IMR-90 (cell line): ENCODE data around the gene CYFIP2. TPM values are rescaled to one million over a fixed set of nuclear protein-coding genes. Genes with fewer than 3 reads are reported as not detected.
A peak's percentile ranks its signal among the peaks of the same experiment; 100 is the strongest.

Experiments
- ATAC-seq: fragments of 200-7000 bp; cut with Tn5 transposase; 2 replicates; pipeline ENCODE4 v1.9.1; 2020; ENCODE audit warnings: low read depth, mild to moderate bottlenecking, moderate library complexity
- BruUV-seq: library from RNA; stranded (reverse); fragments of 400-500 nt; replicated peaks from 2 replicates; lab custom pipeline; 2021; lab: Mats Ljungman, UMichigan
- CTCF ChIA-PET: fragments of 300-600 bp; formaldehyde crosslinking; extraction: SDS; loops from one replicate; lab custom pipeline; 2021; ENCODE audit warnings: antibody characterized with exemption; lab: Yijun Ruan, JAX
- POLR2A ChIA-PET: fragments of 300-600 bp; sonication (Branson Sonifier 250); formaldehyde crosslinking; loops from one replicate; lab custom pipeline; 2022; ENCODE audit warnings: antibody characterized with exemption; ENCODE audit not compliant: unreplicated experiment; lab: Charles Lee
- DNase-seq: peaks from one replicate; pipeline ENCODE4 v3.0.0; 2013
- H2AFZ ChIP-seq: replicated peaks from 2 replicates; pipeline ENCODE3; 2013; ENCODE audit warnings: low read length, mild to moderate bottlenecking; ENCODE audit not compliant: poor library complexity
- H2AK5ac ChIP-seq: 2 replicates; pipeline ENCODE4 v1.6.1; 2013; ENCODE audit warnings: low read depth, low read length, inconsistent platforms
- H2AK9ac ChIP-seq: replicated peaks from 2 replicates; pipeline ENCODE3; 2013; ENCODE audit warnings: mild to moderate bottlenecking, low read depth, low read length, moderate library complexity; ENCODE audit not compliant: poor library complexity
- H2BK120ac ChIP-seq: 2 replicates; pipeline ENCODE4 v1.6.1; 2013; ENCODE audit warnings: low read depth, low read length, inconsistent platforms
- H2BK15ac ChIP-seq: 3 replicates; pipeline ENCODE4 v1.6.1; 2013; ENCODE audit warnings: low read depth, low read length, inconsistent platforms
- H2BK20ac ChIP-seq: 2 replicates; pipeline ENCODE4 v1.6.1; 2013; ENCODE audit warnings: low read depth, mild to moderate bottlenecking, inconsistent platforms, low read length, moderate library complexity
- H2BK5ac ChIP-seq: 2 replicates; pipeline ENCODE4 v1.6.1; 2013; ENCODE audit warnings: mild to moderate bottlenecking, low read depth, low read length, inconsistent platforms; ENCODE audit not compliant: poor library complexity, severe bottlenecking
- H3K14ac ChIP-seq: replicated peaks from 2 replicates; pipeline ENCODE4 v1.6.1; 2013; ENCODE audit warnings: low read depth, low read length, inconsistent platforms
- H3K18ac ChIP-seq: 2 replicates; pipeline ENCODE4 v1.6.1; 2013; ENCODE audit warnings: low read depth, low read length, control low read depth
- H3K23ac ChIP-seq: 2 replicates; pipeline ENCODE4 v1.6.1; 2013; ENCODE audit warnings: low read depth, low read length, inconsistent platforms
- H3K27ac ChIP-seq: 2 replicates; pipeline ENCODE4 v1.5.1; 2013; ENCODE audit warnings: mild to moderate bottlenecking, control low read depth, low read length; ENCODE audit not compliant: insufficient read depth
- H3K27me3 ChIP-seq: 2 replicates; pipeline ENCODE4 v1.6.1; 2013; ENCODE audit warnings: low read length; ENCODE audit not compliant: control insufficient read depth, insufficient read depth
- H3K36me3 ChIP-seq: 2 replicates; pipeline ENCODE4 v1.6.1; 2013; ENCODE audit warnings: low read length, mixed read lengths; ENCODE audit not compliant: control insufficient read depth, insufficient read depth
- H3K4ac ChIP-seq: 2 replicates; pipeline ENCODE4 v1.6.1; 2013; ENCODE audit warnings: low read depth, low read length, inconsistent platforms
- H3K4me1 ChIP-seq: 2 replicates; pipeline ENCODE4 v1.6.1; 2013; ENCODE audit warnings: low read length, mixed read lengths; ENCODE audit not compliant: control insufficient read depth, insufficient read depth
- H3K4me2 ChIP-seq: 2 replicates; pipeline ENCODE4 v1.6.1; 2013; ENCODE audit warnings: low read depth, mild to moderate bottlenecking, control low read depth, low read length, moderate library complexity
- H3K4me3 ChIP-seq: 2 replicates; pipeline ENCODE4 v1.5.1; 2013; ENCODE audit warnings: low read depth, mild to moderate bottlenecking, control low read depth, low read length, moderate library complexity; ENCODE audit not compliant: insufficient read depth
- H3K56ac ChIP-seq: 2 replicates; pipeline ENCODE4 v1.6.1; 2013; ENCODE audit warnings: low read length, inconsistent platforms; ENCODE audit not compliant: insufficient read depth; ENCODE audit errors: extremely low read depth
- H3K79me1 ChIP-seq, 2 experiments: 2 replicates each; pipeline ENCODE4 v1.6.1; 2013; ENCODE audit warnings: low read length in 2 of 2, inconsistent platforms in 1 of 2, low read depth in 1 of 2
- H3K9ac ChIP-seq: 2 replicates; pipeline ENCODE4 v1.6.1; 2013; ENCODE audit warnings: low read depth, low read length, control low read depth
- H3K9me1 ChIP-seq: 2 replicates; pipeline ENCODE4 v1.6.1; 2013; ENCODE audit warnings: low read length, inconsistent platforms; ENCODE audit not compliant: insufficient read depth
- H3K9me3 ChIP-seq: 2 replicates; pipeline ENCODE4 v1.6.1; 2013; ENCODE audit warnings: low read length; ENCODE audit not compliant: control insufficient read depth, insufficient read depth
- H4K20me1 ChIP-seq: 2 replicates; pipeline ENCODE4 v1.6.1; 2013; ENCODE audit warnings: low read length, inconsistent platforms; ENCODE audit not compliant: insufficient read depth
- H4K5ac ChIP-seq: 2 replicates; pipeline ENCODE4 v1.6.1; 2013; ENCODE audit warnings: mild to moderate bottlenecking, low read depth, low read length, control low read depth
- H4K8ac ChIP-seq, 2 experiments: 2 replicates each; pipeline ENCODE4 v1.6.1; 2013; ENCODE audit warnings: low read depth in 2 of 2, low read length in 2 of 2, control low read depth in 1 of 2, inconsistent platforms in 1 of 2
- H4K91ac ChIP-seq: 2 replicates; pipeline ENCODE4 v1.6.1; 2013; ENCODE audit warnings: low read depth, low read length, inconsistent platforms; ENCODE audit not compliant: insufficient read depth
- BHLHE40 ChIP-seq: fragments of 150-350 bp; IDR thresholded peaks from 2 replicates; pipeline ENCODE4 v1.6.1; 2016; ENCODE audit warnings: mild to moderate bottlenecking, low read depth, low read length
- CEBPB ChIP-seq: IDR thresholded peaks from 2 replicates; pipeline ENCODE4 v1.6.1; 2012; ENCODE audit warnings: low read depth, low read length, improper control_type of control experiment
- FOS ChIP-seq: fragments of 150-350 bp; IDR thresholded peaks from 2 replicates; pipeline ENCODE4 v1.6.1; 2016; ENCODE audit warnings: low read depth, low read length
- MAFK ChIP-seq: IDR thresholded peaks from 2 replicates; pipeline ENCODE4 v1.6.1; 2012; ENCODE audit warnings: low read depth, low read length, improper control_type of control experiment
- MAZ ChIP-seq: IDR thresholded peaks from 2 replicates; pipeline ENCODE4 v1.6.1; 2012; ENCODE audit warnings: low read depth, mild to moderate bottlenecking, low read length, improper control_type of control experiment, moderate library complexity, borderline replicate concordance
- RAD21 ChIP-seq: IDR thresholded peaks from 2 replicates; pipeline ENCODE4 v1.6.1; 2012; ENCODE audit warnings: low read length, improper control_type of control experiment
- RCOR1 ChIP-seq: IDR thresholded peaks from 2 replicates; pipeline ENCODE4 v1.6.1; 2012; ENCODE audit warnings: mild to moderate bottlenecking, low read length, improper control_type of control experiment; ENCODE audit not compliant: insufficient replicate concordance
- SMC3 ChIP-seq: fragments of 150-350 bp; IDR thresholded peaks from 2 replicates; pipeline ENCODE4 v1.6.1; 2016; ENCODE audit warnings: low read depth, mild to moderate bottlenecking, antibody characterized with exemption, low read length, moderate library complexity
- WGBS, 2 experiments: methylation state at CpG; one replicate each; pipeline versions ENCODE4 v1.1.5 to v1.1.7; 2013; ENCODE audit warnings: missing lambda C conversion rate in 2 of 2; ENCODE audit not compliant: insufficient read length in 1 of 2; ENCODE audit errors: extremely low coverage in 2 of 2; 5-methylcytosine and 5-hydroxymethylcytosine counted together
- dilution Hi-C: fragments of 300-500 bp; cut with HindIII; formaldehyde crosslinking; loops from one replicate; pipeline ENCODE4 v1.14.3; 2018; ENCODE audit warnings: low sequenced_read_pairs; ENCODE audit not compliant: unreplicated experiment
- in situ Hi-C: fragments of 300-500 bp; cut with MboI; formaldehyde crosslinking; loops from 3 replicates; pipeline ENCODE4 v1.14.3; 2019; ENCODE audit warnings: low sequenced_read_pairs, inconsistent platforms, mixed read lengths
- intact Hi-C: fragments of 100-400 bp; cut with micrococcal nuclease; formaldehyde crosslinking; loops from 2 replicates; pipeline ENCODE4 v1.10.0; 2022
- polyA plus RNA-seq, 3 experiments: library from polyadenylated mRNA; depleted of rRNA; stranded (reverse); fragments of >200 nt; gene quantifications; 2 replicates each; pipeline ENCODE4 v1.2.3, GENCODE V29; 2012; ENCODE audit warnings: low replicate concordance in 1 of 3
- total RNA-seq: library from RNA; depleted of rRNA; stranded (reverse); fragments of >200 nt; gene quantifications from 2 replicates; pipeline ENCODE4 v1.2.3, GENCODE V29; 2012

CYFIP2 gene
- total and polyA plus RNA-seq, 2 of the 4 experiments (the other 2 are of a cell fraction): 6.8 to 13.4 TPM

DNA sequence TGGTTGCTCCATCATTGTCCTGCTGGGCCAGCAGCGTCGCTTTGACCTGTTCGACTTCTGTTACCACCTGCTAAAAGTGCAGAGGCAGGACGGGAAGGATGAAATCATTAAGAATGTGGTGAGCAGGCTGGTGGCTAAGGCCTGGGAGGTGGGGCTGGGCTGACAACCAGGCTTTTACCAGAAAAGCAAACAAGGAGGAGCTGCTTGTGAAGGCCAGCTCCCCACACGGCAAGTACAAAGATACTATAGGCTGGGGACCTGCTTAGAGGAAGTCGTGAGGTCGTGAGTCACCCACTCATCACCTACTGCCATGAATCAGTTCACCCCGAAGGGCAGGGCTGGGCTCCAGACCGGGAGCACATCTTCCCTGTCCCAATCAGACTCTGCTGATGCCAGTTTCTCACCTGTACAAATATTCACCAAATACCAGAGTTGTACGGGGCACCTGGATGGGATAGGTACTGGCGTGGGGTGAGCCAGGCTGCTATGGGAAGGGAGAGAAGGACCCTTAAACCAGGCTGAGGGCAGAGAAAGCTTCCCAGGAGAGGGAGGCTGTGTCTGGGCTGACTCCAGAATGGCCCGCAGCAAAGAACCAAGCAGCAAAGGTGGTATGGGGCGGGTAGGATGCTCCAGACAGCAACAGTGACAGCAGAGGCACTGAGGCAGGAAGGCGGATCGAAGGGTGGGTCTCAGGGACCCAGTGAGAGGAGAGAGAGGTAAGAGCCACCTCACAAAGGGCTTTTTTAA lies 124.8 kb downstream of the CYFIP2 start:
- Histone ChIP-seq H3K27ac (peak overlapping the region; percentile 31; the same call in 1 of the 2 replicates), H3K9ac (no peak overlapping the region), H3K27me3 (no peaks in the 10 kb centered on the region), H2BK15ac (peak overlapping the region; percentile 90; the same call in 2 of the 3 replicates), H2AK5ac (peak overlapping the region; percentile 96), H3K14ac (peak overlapping the region; percentile 30), H3K9me1 (peaks cover 22% of the 10 kb centered on the region), H4K5ac (peak overlapping the region; percentile 15; the same call in 1 of the 2 replicates), H2BK20ac (peak overlapping the region; percentile 88), H2AK9ac (peak overlapping the region; percentile 79), H2BK120ac (peak overlapping the region; percentile 88), H3K36me3 (no peaks in the 10 kb centered on the region), H3K9me3 (no peaks in the 10 kb centered on the region), H3K4me2 (no peak overlapping the region), H3K23ac (no peak overlapping the region), H2BK5ac (peak overlapping the region; percentile 73), H4K91ac (peak overlapping the region; percentile 77), H3K18ac (peak overlapping the region; percentile 22; the same call in 1 of the 2 replicates), H4K8ac (peak overlapping the region; percentile 28 to 83; a peak in 3 of 4 replicates), H2AFZ (peak overlapping the region; percentile 83), H4K20me1 (no peaks in the 10 kb centered on the region), H3K4me3 (no peak overlapping the region), H3K4ac (peak overlapping the region; percentile 95), H3K56ac (no peak overlapping the region), H3K79me1 (peaks cover 0 to 16% of the 10 kb centered on the region in 2 experiments; a peak in 2 of 4 replicates), H3K4me1 (peaks cover 17% of the 10 kb centered on the region)
- peak; percentile 94 for DNase-seq
- in situ Hi-C loops: no loop called here
- BruUV-seq: no TSS peak
- 80% methylated on average over 2 of the region's 15 CpGs; no CpG with 5 or more reads in 1 of the 2 experiments for WGBS, 2 experiments
- POLR2A ChIA-PET: interaction anchor here (0.6 kb wide), 1 partner anchor 291 kb away, joined by 5 read pairs; no protein-coding TSS in a partner anchor
- ATAC-seq: peak; percentile 90
- intact Hi-C loops: no loop called here
- dilution Hi-C loops: no loop called here
- CTCF ChIA-PET: no interaction called here
- TF ChIP-seq CEBPB: 0 out of 2 replicates have a peak, but pooled peaks have one; percentile 14
- TF ChIP-seq MAFK: peak; percentile 33; the same call in 1 of the 2 replicates
- peak; percentile 71 for TF ChIP-seq FOS
- TF ChIP-seq SMC3: no peak
- TF ChIP-seq RAD21: no peak
- no peak for TF ChIP-seq MAZ
- TF ChIP-seq RCOR1: peak; percentile 69
- 0 out of 2 replicates have a peak, but pooled peaks have one; percentile 6 for TF ChIP-seq BHLHE40
